Transverse colon (tissue), 4 donors: ENCODE measurements around the gene FBXL17.

Experiments
- POLR2AphosphoS5 ChIP-seq, 3 donors: sonication (generic); formaldehyde crosslinking; IDR thresholded peaks; one replicate each; pipeline ENCODE4 v1.6.1; 2016; ENCODE audit warnings: antibody characterized with exemption in 3 of 3
- TF ChIP-seq, protein P1 (sequence below), 5 experiments: fragments of 200-600 bp in 3 of 5; fragments of 450-650 bp in 2 of 5; sonication (generic) in 3 of 5; IDR thresholded peaks; 1 replicate in 2 of 5; 2 replicates in 3 of 5; pipeline ENCODE4 v1.5.1; 2016 to 2017; ENCODE audit warnings: antibody characterized with exemption in 5 of 5, inconsistent platforms in 3 of 5, mild to moderate bottlenecking in 2 of 5, moderate library complexity in 1 of 5

DNA sequence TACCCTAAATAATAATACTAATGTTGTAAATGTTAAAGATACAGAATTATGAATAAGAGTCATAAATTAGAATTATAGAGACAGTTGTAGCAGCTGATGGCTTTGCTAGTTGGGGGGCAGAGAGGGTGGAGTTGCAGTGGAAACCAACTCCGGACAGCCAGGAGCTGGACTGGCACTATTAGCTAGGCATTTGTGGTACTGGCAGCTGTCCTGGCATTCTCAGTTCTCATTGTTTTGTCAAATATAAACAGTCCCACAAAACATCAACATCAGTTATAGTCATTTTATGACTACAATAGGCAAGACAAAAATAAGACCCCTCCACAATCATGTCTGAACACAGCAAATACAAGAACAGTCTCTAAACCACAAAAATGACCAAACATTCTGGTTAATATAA lies 2.8 kb upstream of the FBXL17 start:
- TF ChIP-seq, protein P1, sequence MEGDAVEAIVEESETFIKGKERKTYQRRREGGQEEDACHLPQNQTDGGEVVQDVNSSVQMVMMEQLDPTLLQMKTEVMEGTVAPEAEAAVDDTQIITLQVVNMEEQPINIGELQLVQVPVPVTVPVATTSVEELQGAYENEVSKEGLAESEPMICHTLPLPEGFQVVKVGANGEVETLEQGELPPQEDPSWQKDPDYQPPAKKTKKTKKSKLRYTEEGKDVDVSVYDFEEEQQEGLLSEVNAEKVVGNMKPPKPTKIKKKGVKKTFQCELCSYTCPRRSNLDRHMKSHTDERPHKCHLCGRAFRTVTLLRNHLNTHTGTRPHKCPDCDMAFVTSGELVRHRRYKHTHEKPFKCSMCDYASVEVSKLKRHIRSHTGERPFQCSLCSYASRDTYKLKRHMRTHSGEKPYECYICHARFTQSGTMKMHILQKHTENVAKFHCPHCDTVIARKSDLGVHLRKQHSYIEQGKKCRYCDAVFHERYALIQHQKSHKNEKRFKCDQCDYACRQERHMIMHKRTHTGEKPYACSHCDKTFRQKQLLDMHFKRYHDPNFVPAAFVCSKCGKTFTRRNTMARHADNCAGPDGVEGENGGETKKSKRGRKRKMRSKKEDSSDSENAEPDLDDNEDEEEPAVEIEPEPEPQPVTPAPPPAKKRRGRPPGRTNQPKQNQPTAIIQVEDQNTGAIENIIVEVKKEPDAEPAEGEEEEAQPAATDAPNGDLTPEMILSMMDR (IDR thresholded peaks at IDR 0.05), result no peak
- no peak for TF ChIP-seq POLR2AphosphoS5 (IDR thresholded peaks at IDR 0.05)
